OCI-LY7 (cell line): ENCODE results near the gene MNDA. TPM values are rescaled to one million over a fixed set of nuclear protein-coding genes. Genes with fewer than 3 reads are reported as not detected.

Source experiments
- BruUV-seq: library from RNA; stranded (reverse); fragments of 400-500 nt; replicated peaks from 2 replicates; lab custom pipeline; 2021; lab: Mats Ljungman, UMichigan
- CTCF ChIA-PET: fragments of 300-600 bp; sonication (Branson Sonifier 250); formaldehyde crosslinking; loops from one replicate; lab custom pipeline; 2022; ENCODE audit warnings: antibody characterized with exemption; ENCODE audit not compliant: unreplicated experiment; lab: Charles Lee
- POLR2A ChIA-PET: fragments of 300-600 bp; sonication (Branson Sonifier 250); formaldehyde crosslinking; loops from one replicate; lab custom pipeline; 2022; ENCODE audit warnings: antibody characterized with exemption; lab: Charles Lee
- DNase-seq: peaks from one replicate; pipeline ENCODE4 v3.0.0-alpha.2; 2015; ENCODE audit warnings: low spot score
- H2AFZ ChIP-seq: fragments of 200-600 bp; sonication (generic), shearing (Covaris generic); 2 replicates; pipeline ENCODE4 v1.6.1; 2014; ENCODE audit warnings: mild to moderate bottlenecking, antibody characterized with exemption, low read length, moderate library complexity
- H3K27ac ChIP-seq: fragments of 200-600 bp; sonication (generic); 2 replicates; pipeline ENCODE4 v1.5.1; 2014; ENCODE audit warnings: mixed run types, low read depth, mild to moderate bottlenecking, moderate library complexity, low read length, inconsistent platforms; ENCODE audit not compliant: poor library complexity, severe bottlenecking
- H3K36me3 ChIP-seq: fragments of 200-600 bp; sonication (generic); 2 replicates; pipeline ENCODE4 v1.6.1; 2014; ENCODE audit warnings: mild to moderate bottlenecking, antibody characterized with exemption, low read length, moderate library complexity, mixed read lengths; ENCODE audit not compliant: insufficient read depth
- H3K4me1 ChIP-seq: fragments of 200-600 bp; sonication (generic); 2 replicates; pipeline ENCODE4 v1.5.1; 2014; ENCODE audit warnings: mild to moderate bottlenecking, low read length; ENCODE audit not compliant: insufficient read depth, poor library complexity, severe bottlenecking
- H3K4me2 ChIP-seq: fragments of 200-600 bp; sonication (generic); 2 replicates; pipeline ENCODE4 v1.6.1; 2014; ENCODE audit warnings: mild to moderate bottlenecking, low read length
- H3K4me3 ChIP-seq: fragments of 200-600 bp; sonication (generic); 2 replicates; pipeline ENCODE4 v1.5.1; 2014; ENCODE audit warnings: mild to moderate bottlenecking, low read depth, low read length; ENCODE audit not compliant: poor library complexity, severe bottlenecking
- H3K79me2 ChIP-seq: fragments of 200-600 bp; sonication (generic); 2 replicates; pipeline ENCODE4 v1.6.1; 2016; ENCODE audit warnings: low read depth, mild to moderate bottlenecking, low read length, moderate library complexity, mixed read lengths; ENCODE audit not compliant: insufficient read depth
- H3K9me2 ChIP-seq: fragments of 200-600 bp; sonication (generic); 2 replicates; pipeline ENCODE4 v1.6.1; 2016; ENCODE audit warnings: mild to moderate bottlenecking, low read length, mixed read lengths; ENCODE audit not compliant: insufficient read depth
- H3K9me3 ChIP-seq: fragments of 200-600 bp; sonication (generic); 2 replicates; pipeline ENCODE4 v1.6.1; 2014; ENCODE audit warnings: mild to moderate bottlenecking, mixed run types, low read length, mixed read lengths
- H4K20me1 ChIP-seq: fragments of 200-600 bp; sonication (generic); 2 replicates; pipeline ENCODE4 v1.6.1; 2014; ENCODE audit warnings: mild to moderate bottlenecking, antibody characterized with exemption, low read length, moderate library complexity, mixed read lengths; ENCODE audit not compliant: insufficient read depth
- EZH2phosphoT487 ChIP-seq: fragments of 200-600 bp; sonication (generic); IDR thresholded peaks from 2 replicates; pipeline ENCODE4 v1.6.1; 2018; ENCODE audit warnings: low read depth, borderline replicate concordance, mild to moderate bottlenecking, mixed run types, antibody characterized with exemption, low read length, moderate library complexity, mixed read lengths
- intact Hi-C: fragments of 100-400 bp; cut with micrococcal nuclease; formaldehyde crosslinking; loops from one replicate; pipeline ENCODE4 v1.10.0; 2022; ENCODE audit not compliant: unreplicated experiment
- total RNA-seq, 2 experiments: library from RNA; depleted of rRNA in 1 of 2; stranded (reverse); fragments of >200 nt in 1 of 2; shearing (Covaris generic) in 1 of 2; gene quantifications; 2 replicates each; pipeline ENCODE4 v1.2.3, GENCODE V29; 2014 to 2022
- TF ChIP-seq, protein P1 (sequence below): fragments of 200-600 bp; sonication (generic); conservative IDR thresholded peaks from 2 replicates; pipeline ENCODE4 v1.5.1; 2014; ENCODE audit warnings: mild to moderate bottlenecking, antibody characterized with exemption, low read length, moderate library complexity, mixed read lengths

The MNDA gene
- total RNA-seq, 2 experiments from 2014 or later = not detected

DNA sequence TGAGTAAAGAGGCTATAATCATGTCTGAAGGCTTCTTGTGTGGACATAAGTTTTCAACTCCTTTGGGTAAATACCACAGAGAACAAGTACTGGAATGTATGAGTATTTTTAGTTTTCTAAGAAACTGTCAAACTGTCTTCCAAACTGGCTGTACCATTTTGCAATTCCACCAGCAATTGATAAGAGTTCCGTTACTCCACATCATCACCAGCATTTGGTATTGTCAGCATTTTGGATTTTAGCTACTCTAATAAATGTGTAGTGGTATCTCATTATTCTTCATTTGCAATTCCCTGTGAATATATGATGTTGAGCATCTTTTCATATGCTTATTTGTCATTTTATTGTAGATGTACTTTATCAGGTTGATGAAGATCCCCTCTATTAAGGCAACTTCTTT, 9.4 kb upstream of the MNDA start:
- intact Hi-C loops = no loop called here
- Histone ChIP-seq H4K20me1 (no peaks in the 10 kb centered on the region), H3K9me3 (no peaks in the 10 kb centered on the region), H3K27ac (no peak overlapping the region), H3K4me2 (no peak overlapping the region), H3K9me2 (no peaks in the 10 kb centered on the region), H3K4me3 (no peak overlapping the region), H3K4me1 (no peaks in the 10 kb centered on the region), H3K79me2 (no peaks in the 10 kb centered on the region), H3K36me3 (no peaks in the 10 kb centered on the region), H2AFZ (no peak overlapping the region)
- no peak for DNase-seq
- no peak for TF ChIP-seq EZH2phosphoT487
- TF ChIP-seq, protein P1, sequence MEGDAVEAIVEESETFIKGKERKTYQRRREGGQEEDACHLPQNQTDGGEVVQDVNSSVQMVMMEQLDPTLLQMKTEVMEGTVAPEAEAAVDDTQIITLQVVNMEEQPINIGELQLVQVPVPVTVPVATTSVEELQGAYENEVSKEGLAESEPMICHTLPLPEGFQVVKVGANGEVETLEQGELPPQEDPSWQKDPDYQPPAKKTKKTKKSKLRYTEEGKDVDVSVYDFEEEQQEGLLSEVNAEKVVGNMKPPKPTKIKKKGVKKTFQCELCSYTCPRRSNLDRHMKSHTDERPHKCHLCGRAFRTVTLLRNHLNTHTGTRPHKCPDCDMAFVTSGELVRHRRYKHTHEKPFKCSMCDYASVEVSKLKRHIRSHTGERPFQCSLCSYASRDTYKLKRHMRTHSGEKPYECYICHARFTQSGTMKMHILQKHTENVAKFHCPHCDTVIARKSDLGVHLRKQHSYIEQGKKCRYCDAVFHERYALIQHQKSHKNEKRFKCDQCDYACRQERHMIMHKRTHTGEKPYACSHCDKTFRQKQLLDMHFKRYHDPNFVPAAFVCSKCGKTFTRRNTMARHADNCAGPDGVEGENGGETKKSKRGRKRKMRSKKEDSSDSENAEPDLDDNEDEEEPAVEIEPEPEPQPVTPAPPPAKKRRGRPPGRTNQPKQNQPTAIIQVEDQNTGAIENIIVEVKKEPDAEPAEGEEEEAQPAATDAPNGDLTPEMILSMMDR = no peak
- CTCF ChIA-PET = no interaction called here
- no TSS peak for BruUV-seq
- POLR2A ChIA-PET = no interaction called here

DNA sequence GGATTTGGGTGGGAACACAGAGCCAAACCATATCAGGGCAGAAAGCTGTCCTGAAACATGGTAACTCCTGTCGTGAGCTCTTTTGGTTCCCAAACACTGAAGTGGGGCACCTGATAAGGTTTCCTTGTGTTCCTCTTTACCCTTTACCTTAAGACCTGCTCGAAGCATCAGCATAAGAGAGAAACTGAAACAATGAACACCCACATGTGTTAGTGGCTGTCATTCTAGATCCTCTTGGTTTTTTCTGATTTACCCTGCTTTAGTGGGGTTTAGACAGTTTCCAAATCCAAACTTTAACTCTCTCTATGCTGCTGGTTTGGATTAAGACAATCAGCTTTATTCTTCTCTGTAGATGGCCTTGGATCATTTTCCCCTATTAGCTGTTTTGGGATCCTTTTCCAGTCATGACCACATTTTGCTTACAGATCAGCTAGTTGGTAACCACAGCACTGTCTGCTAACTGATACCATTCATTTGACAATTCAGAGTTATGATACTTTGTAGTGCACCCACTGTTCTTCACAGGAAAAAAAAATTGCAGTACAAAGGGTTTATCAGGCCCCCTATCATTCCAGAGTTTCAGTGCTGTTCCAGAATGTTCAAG, 975 bp upstream of the MNDA start:
- H3K79me2 ChIP-seq = no peaks in the 10 kb centered on the region
- no peak overlapping the region for H3K27ac ChIP-seq
- no peak overlapping the region for H2AFZ ChIP-seq
- no peak overlapping the region for H3K4me3 ChIP-seq
- no peaks in the 10 kb centered on the region for H3K9me2 ChIP-seq
- no peaks in the 10 kb centered on the region for H3K36me3 ChIP-seq
- no peak for DNase-seq
- TF ChIP-seq, protein P1 = no peak
- no peak for TF ChIP-seq EZH2phosphoT487
- no peaks in the 10 kb centered on the region for H4K20me1 ChIP-seq
- BruUV-seq = no TSS peak
- 0 out of 2 replicates have a peak, but pooled peaks cover 4% of the 10 kb centered on the region for H3K9me3 ChIP-seq
- intact Hi-C loops = no loop called here
- CTCF ChIA-PET = no interaction called here
- no peaks in the 10 kb centered on the region for H3K4me1 ChIP-seq
- POLR2A ChIA-PET = interaction anchor here (0.6 kb wide), 1 partner anchor 308 kb away, joined by 6 read pairs; no protein-coding TSS in a partner anchor
- H3K4me2 ChIP-seq = no peak overlapping the region

DNA sequence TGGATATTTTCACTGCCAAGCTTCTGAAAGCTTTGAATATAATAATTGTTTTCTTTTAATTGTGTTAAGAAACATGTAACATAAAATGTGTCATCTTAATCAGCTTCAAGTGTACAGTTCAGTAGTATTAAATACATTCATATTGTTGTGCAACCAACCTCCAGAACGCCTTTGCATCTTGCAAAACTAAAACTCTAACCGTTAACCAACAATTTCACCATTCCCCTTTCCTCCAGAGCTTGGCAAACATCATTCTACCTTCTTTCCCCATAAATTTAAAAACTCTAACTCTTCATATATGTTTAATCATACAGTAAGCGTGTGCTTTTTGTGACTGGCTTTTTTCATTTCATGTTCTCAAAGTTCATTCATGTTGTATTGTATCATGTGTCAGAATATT, 2.1 kb downstream of the MNDA start:
- intact Hi-C loops = no loop called here
- DNase-seq = no peak
- Histone ChIP-seq H3K4me2 (no peak overlapping the region), H3K27ac (no peak overlapping the region), H3K36me3 (no peaks in the 10 kb centered on the region), H3K79me2 (no peaks in the 10 kb centered on the region), H4K20me1 (no peaks in the 10 kb centered on the region), H3K9me3 (0 out of 2 replicates have a peak, but pooled peaks cover 4% of the 10 kb centered on the region), H3K4me1 (no peaks in the 10 kb centered on the region), H3K4me3 (no peak overlapping the region), H2AFZ (no peak overlapping the region), H3K9me2 (no peaks in the 10 kb centered on the region)
- BruUV-seq = no TSS peak
- POLR2A ChIA-PET = no interaction called here
- TF ChIP-seq EZH2phosphoT487 = no peak
- TF ChIP-seq, protein P1 = no peak
- CTCF ChIA-PET = no interaction called here
